SK-N-SH (cell line): ENCODE measurements around the gene UQCRHL. TPM values are rescaled to one million over a fixed set of nuclear protein-coding genes. Genes with fewer than 3 reads are reported as not detected.

Source experiments
- CTCF ChIA-PET: fragments of 300-600, 350-600 bp; formaldehyde crosslinking; extraction: SDS; loops from one replicate; lab custom pipeline; 2021; lab: Yijun Ruan, JAX
- POLR2A ChIA-PET: fragments of 350-600 bp; sonication (Branson Sonifier 250); formaldehyde crosslinking; extraction: SDS; loops from one replicate; lab custom pipeline; 2020; ENCODE audit warnings: antibody characterized with exemption, inconsistent platforms; lab: Yijun Ruan, JAX
- DNase-seq: peaks from one replicate; pipeline ENCODE4 v3.0.0; 2012
- H2AFZ ChIP-seq: fragments of 200-600 bp; sonication (generic); 2 replicates; pipeline ENCODE4 v1.8.1; 2016; ENCODE audit warnings: antibody characterized with exemption, mild to moderate bottlenecking, low read depth
- H3F3A ChIP-seq: fragments of 200-600 bp; sonication (generic); replicated peaks from 2 replicates; pipeline ENCODE3; 2016; ENCODE audit warnings: antibody characterized with exemption, mild to moderate bottlenecking; ENCODE audit not compliant: insufficient read depth
- H3K27ac ChIP-seq, 2 experiments: fragments of 200-500 bp in 1 of 2; fragments of 200-600 bp in 1 of 2; sonication (Bioruptor generic) in 1 of 2; sonication (generic), shearing (Covaris generic) in 1 of 2; 2 replicates each; pipeline versions ENCODE4 v1.5.1 to v1.6.1; 2014 to 2016; ENCODE audit warnings: low read depth in 2 of 2, inconsistent platforms in 1 of 2, low read length in 1 of 2, mild to moderate bottlenecking in 1 of 2, mixed read lengths in 1 of 2
- H3K27me3 ChIP-seq: fragments of 200-600 bp; sonication (generic), shearing (Covaris generic); 2 replicates; pipeline ENCODE4 v1.6.1; 2016; ENCODE audit warnings: mixed run types; ENCODE audit not compliant: insufficient read depth
- H3K36me3 ChIP-seq, 2 experiments: fragments of 200-500 bp in 1 of 2; fragments of 200-600 bp in 1 of 2; sonication (Bioruptor generic) in 1 of 2; sonication (generic) in 1 of 2; replicated peaks in 1 of 2; 2 replicates each; pipeline versions ENCODE3 to v1.5.1; 2014 to 2016; ENCODE audit warnings: low read length in 1 of 2, mild to moderate bottlenecking in 1 of 2; ENCODE audit not compliant: insufficient read depth in 2 of 2, control insufficient read depth in 1 of 2
- H3K4me1 ChIP-seq, 2 experiments: fragments of 200-500 bp in 1 of 2; fragments of 200-600 bp in 1 of 2; sonication (Bioruptor generic) in 1 of 2; sonication (generic), shearing (Covaris generic) in 1 of 2; 2 replicates each; pipeline versions ENCODE4 v1.5.1 to v1.6.1; 2014 to 2016; ENCODE audit warnings: low read depth in 1 of 2, low read length in 1 of 2, mixed run types in 1 of 2; ENCODE audit not compliant: insufficient read depth in 2 of 2, control insufficient read depth in 1 of 2
- H3K4me2 ChIP-seq: fragments of 200-600 bp; sonication (generic), shearing (Covaris generic); 2 replicates; pipeline ENCODE4 v1.6.1; 2017; ENCODE audit warnings: mixed run types
- H3K4me3 ChIP-seq, 2 experiments: fragments of 200-500 bp in 1 of 2; fragments of 200-600 bp in 1 of 2; sonication (Bioruptor generic) in 1 of 2; sonication (generic), shearing (Covaris generic) in 1 of 2; 2 replicates each; pipeline versions ENCODE4 v1.5.1 to v1.8.1; 2014 to 2016; ENCODE audit warnings: low read depth in 2 of 2, inconsistent platforms in 1 of 2, low read length in 1 of 2, mild to moderate bottlenecking in 1 of 2, mixed read lengths in 1 of 2, moderate library complexity in 1 of 2
- H3K79me2 ChIP-seq: fragments of 200-600 bp; sonication (generic); 2 replicates; pipeline ENCODE4 v1.8.1; 2017; ENCODE audit warnings: mild to moderate bottlenecking; ENCODE audit not compliant: insufficient read depth
- H3K9ac ChIP-seq: fragments of 200-600 bp; sonication (generic); 2 replicates; pipeline ENCODE4 v1.6.1; 2017; ENCODE audit warnings: mixed run types
- H3K9me2 ChIP-seq: fragments of 200-600 bp; sonication (generic); 2 replicates; pipeline ENCODE4 v1.6.1; 2017; ENCODE audit warnings: mixed run types
- H3K9me3 ChIP-seq: fragments of 200-600 bp; sonication (generic); 2 replicates; pipeline ENCODE4 v1.6.1; 2017; ENCODE audit warnings: mixed run types, mild to moderate bottlenecking, moderate library complexity
- H4K20me1 ChIP-seq: fragments of 200-600 bp; sonication (generic); 2 replicates; pipeline ENCODE4 v1.6.1; 2017; ENCODE audit warnings: mild to moderate bottlenecking, mixed run types; ENCODE audit not compliant: insufficient read depth
- CHD2 ChIP-seq: fragments of 150-350 bp; IDR thresholded peaks from 2 replicates; pipeline ENCODE4 v1.6.1; 2018; ENCODE audit warnings: low read length; ENCODE audit not compliant: partially characterized antibody
- ELF1 ChIP-seq: IDR thresholded peaks from 2 replicates; pipeline ENCODE4 v1.4.0; 2012
- EP300 ChIP-seq, 2 experiments: IDR thresholded peaks; 2 replicates each; pipeline versions ENCODE4 v1.4.0 to v1.6.1; 2012; ENCODE audit warnings: borderline replicate concordance in 1 of 2, low read depth in 1 of 2, low read length in 1 of 2
- EZH2phosphoT487 ChIP-seq: fragments of 200-600 bp; sonication (generic); IDR thresholded peaks from 2 replicates; pipeline ENCODE4 v1.6.1; 2017; ENCODE audit warnings: low read depth, mixed run types, mild to moderate bottlenecking, antibody characterized with exemption, moderate library complexity, borderline replicate concordance
- FOSL2 ChIP-seq: IDR thresholded peaks from 2 replicates; pipeline ENCODE4 v1.4.0; 2012; ENCODE audit warnings: low read depth, mild to moderate bottlenecking, moderate library complexity, borderline replicate concordance
- FOXJ3 ChIP-seq: sonication (generic); formaldehyde crosslinking; IDR thresholded peaks from 2 replicates; pipeline ENCODE4 v1.5.1; 2020; ENCODE audit warnings: mild to moderate bottlenecking, missing genetic modification reagents
- FOXM1 ChIP-seq: IDR thresholded peaks from 2 replicates; pipeline ENCODE4 v1.4.0; 2012; ENCODE audit warnings: low read depth, mild to moderate bottlenecking
- GABPA ChIP-seq: IDR thresholded peaks from 2 replicates; pipeline ENCODE4 v1.4.0; 2012; ENCODE audit warnings: low read depth, mild to moderate bottlenecking
- GATA2 ChIP-seq: sonication (generic); formaldehyde crosslinking; IDR thresholded peaks from 2 replicates; pipeline ENCODE4 v1.5.0; 2020; ENCODE audit warnings: mild to moderate bottlenecking, missing genetic modification reagents
- JUND ChIP-seq: IDR thresholded peaks from 2 replicates; pipeline ENCODE4 v1.4.0; 2012
- MEF2A ChIP-seq: IDR thresholded peaks from 2 replicates; pipeline ENCODE4 v1.4.0; 2012; ENCODE audit warnings: low read depth, borderline replicate concordance
- RAD21 ChIP-seq: IDR thresholded peaks from 2 replicates; pipeline ENCODE4 v1.6.1; 2012; ENCODE audit warnings: mild to moderate bottlenecking, low read length
- RCOR1 ChIP-seq: fragments of 150-350 bp; IDR thresholded peaks from 2 replicates; pipeline ENCODE4 v1.6.1; 2017; ENCODE audit warnings: antibody characterized with exemption, low read length
- RFX5 ChIP-seq: IDR thresholded peaks from 2 replicates; pipeline ENCODE4 v1.6.1; 2012; ENCODE audit warnings: mild to moderate bottlenecking, improper control_type of control experiment, low read length
- RXRA ChIP-seq: IDR thresholded peaks from 2 replicates; pipeline ENCODE4 v1.4.0; 2012; ENCODE audit warnings: low read depth, mild to moderate bottlenecking, borderline replicate concordance
- SIN3A ChIP-seq: IDR thresholded peaks from 2 replicates; pipeline ENCODE4 v1.6.1; 2012; ENCODE audit warnings: low read depth, mild to moderate bottlenecking, low read length, moderate library complexity, borderline replicate concordance
- SMC3 ChIP-seq: IDR thresholded peaks from 2 replicates; pipeline ENCODE4 v1.6.1; 2012; ENCODE audit warnings: low read depth, low read length, improper control_type of control experiment
- TAF1 ChIP-seq: IDR thresholded peaks from 2 replicates; pipeline ENCODE4 v1.6.1; 2012; ENCODE audit warnings: low read depth, mild to moderate bottlenecking, low read length, moderate library complexity, borderline replicate concordance
- TCF12 ChIP-seq: IDR thresholded peaks from 2 replicates; pipeline ENCODE4 v1.4.0; 2012
- WGBS: methylation state at CpG from one replicate; pipeline ENCODE4 v1.1.6; 2017; ENCODE audit warnings: low lambda C conversion rate; 5-methylcytosine and 5-hydroxymethylcytosine counted together
- polyA plus RNA-seq, 3 experiments: library from polyadenylated mRNA; depleted of rRNA; stranded (reverse); fragments of >200 nt; gene quantifications; 2 replicates each; pipeline ENCODE4 v1.2.3, GENCODE V29; 2012
- TF ChIP-seq, protein P1 (sequence below): IDR thresholded peaks from 2 replicates; pipeline ENCODE4; 2012
- TF ChIP-seq, protein P2 (sequence below): fragments of 150-350 bp; IDR thresholded peaks from 2 replicates; pipeline ENCODE4 v1.6.1; 2016; ENCODE audit warnings: mild to moderate bottlenecking, low read depth, low read length
- TF ChIP-seq, protein P3 (sequence below): IDR thresholded peaks from 2 replicates; pipeline ENCODE4 v1.4.0; 2012; ENCODE audit warnings: low read depth, borderline replicate concordance
- TF ChIP-seq, protein P4 (sequence below): IDR thresholded peaks from 2 replicates; pipeline ENCODE4 v1.6.1; 2012; ENCODE audit warnings: mild to moderate bottlenecking, low read depth, low read length, moderate library complexity
- TF ChIP-seq, protein P5 (sequence below): fragments of 200-600 bp; sonication (generic); IDR thresholded peaks from 2 replicates; pipeline ENCODE4 v1.6.1; 2017; ENCODE audit warnings: antibody characterized with exemption, mild to moderate bottlenecking, moderate library complexity
- TF ChIP-seq, protein P6 (sequence below): IDR thresholded peaks from 2 replicates; pipeline ENCODE4 v1.4.0; 2012; ENCODE audit warnings: low read depth

Gene UQCRHL
- polyA plus RNA-seq, 1 of the 3 experiments (the other 2 are of a cell fraction), result 2.8 TPM

DNA sequence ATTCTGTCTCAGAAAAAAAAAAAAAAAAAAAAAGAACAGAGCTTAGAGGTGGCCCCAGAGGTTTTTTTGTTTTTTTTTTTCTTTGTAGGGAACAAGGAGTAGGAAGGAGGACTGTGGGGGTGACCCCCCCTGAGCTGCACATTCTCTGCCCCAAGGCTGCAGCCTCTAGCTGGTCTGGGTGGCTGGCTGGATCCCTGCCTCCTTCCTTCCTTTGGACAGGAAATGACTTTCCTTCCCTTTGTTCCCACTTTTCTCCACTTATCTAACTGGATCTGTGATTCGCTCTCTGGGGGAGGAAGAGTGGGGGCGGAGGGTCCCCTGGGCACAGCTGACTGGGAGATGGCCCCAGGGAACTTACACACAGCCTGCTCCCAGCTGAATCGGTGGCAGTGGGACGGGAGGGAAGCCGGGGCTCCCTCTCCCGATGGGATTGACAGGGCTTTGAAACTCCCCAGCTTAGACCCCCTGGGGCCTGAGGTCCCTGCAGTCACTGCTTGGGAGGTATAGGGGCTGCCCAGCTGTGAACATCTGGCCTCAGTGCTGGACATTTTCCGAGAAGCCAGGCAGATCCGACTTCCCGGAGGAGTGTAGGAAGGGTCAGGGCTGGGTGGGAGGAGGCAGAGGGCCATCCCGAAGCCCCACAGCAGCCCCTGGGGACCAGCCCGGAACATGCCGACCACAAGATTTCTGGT, 46.8 kb downstream of the UQCRHL start:
- Histone ChIP-seq H3F3A (peaks cover 39% of the 10 kb centered on the region), H3K4me1 (peaks cover 28 to 44% of the 10 kb centered on the region in 2 experiments), H3K9me3 (no peaks in the 10 kb centered on the region), H3K36me3 (peaks cover 4 to 8% of the 10 kb centered on the region in 2 experiments), H3K9ac (peak overlapping the region; percentile 97), H3K4me3 (peak overlapping the region; percentile 40 to 82), H3K4me2 (peak overlapping the region; percentile 88), H3K27ac (peak overlapping the region; percentile 70 to 84), H3K79me2 (peaks cover 68% of the 10 kb centered on the region), H3K27me3 (no peaks in the 10 kb centered on the region), H4K20me1 (peaks cover 34% of the 10 kb centered on the region), H3K9me2 (no peaks in the 10 kb centered on the region), H2AFZ (no peak overlapping the region)
- ChIA-PET POLR2A (interaction anchor here (0.7 kb wide), 1 partner anchor 609 kb away, joined by 3 read pairs; no protein-coding TSS in a partner anchor), CTCF (interaction anchor here (0.7 to 4.9 kb wide), 4 partner anchors 31 to 258 kb away, joined by 3 to 18 read pairs (median 4); no protein-coding TSS in a partner anchor)
- WGBS, result 18% methylated on average over 11 of the region's 12 CpGs
- DNase-seq, result peak; percentile 82
- TF ChIP-seq EP300 (IDR thresholded peaks at IDR 0.05; ENCODE audit: borderline replicate concordance in 1 of 2, low read depth in 1 of 2, low read length in 1 of 2), result peak in 1 of 2 experiments; percentile 22; a peak in 1 of 4 replicates
- no peak for TF ChIP-seq GABPA
- TF ChIP-seq MEF2A, result no peak
- no peak for TF ChIP-seq EZH2phosphoT487
- TF ChIP-seq, protein P1, sequence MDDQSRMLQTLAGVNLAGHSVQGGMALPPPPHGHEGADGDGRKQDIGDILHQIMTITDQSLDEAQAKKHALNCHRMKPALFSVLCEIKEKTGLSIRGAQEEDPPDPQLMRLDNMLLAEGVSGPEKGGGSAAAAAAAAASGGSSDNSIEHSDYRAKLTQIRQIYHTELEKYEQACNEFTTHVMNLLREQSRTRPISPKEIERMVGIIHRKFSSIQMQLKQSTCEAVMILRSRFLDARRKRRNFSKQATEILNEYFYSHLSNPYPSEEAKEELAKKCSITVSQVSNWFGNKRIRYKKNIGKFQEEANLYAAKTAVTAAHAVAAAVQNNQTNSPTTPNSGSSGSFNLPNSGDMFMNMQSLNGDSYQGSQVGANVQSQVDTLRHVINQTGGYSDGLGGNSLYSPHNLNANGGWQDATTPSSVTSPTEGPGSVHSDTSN, result 0 out of 2 replicates have a peak, but pooled peaks have one; percentile 12
- TF ChIP-seq, protein P2, sequence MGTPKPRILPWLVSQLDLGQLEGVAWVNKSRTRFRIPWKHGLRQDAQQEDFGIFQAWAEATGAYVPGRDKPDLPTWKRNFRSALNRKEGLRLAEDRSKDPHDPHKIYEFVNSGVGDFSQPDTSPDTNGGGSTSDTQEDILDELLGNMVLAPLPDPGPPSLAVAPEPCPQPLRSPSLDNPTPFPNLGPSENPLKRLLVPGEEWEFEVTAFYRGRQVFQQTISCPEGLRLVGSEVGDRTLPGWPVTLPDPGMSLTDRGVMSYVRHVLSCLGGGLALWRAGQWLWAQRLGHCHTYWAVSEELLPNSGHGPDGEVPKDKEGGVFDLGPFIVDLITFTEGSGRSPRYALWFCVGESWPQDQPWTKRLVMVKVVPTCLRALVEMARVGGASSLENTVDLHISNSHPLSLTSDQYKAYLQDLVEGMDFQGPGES, result no peak
- peak; percentile 50; the same call in 1 of the 2 replicates for TF ChIP-seq SIN3A
- TF ChIP-seq GATA2, result peak; percentile 69
- no peak for TF ChIP-seq RFX5
- no peak for TF ChIP-seq TAF1
- 0 out of 2 replicates have a peak, but pooled peaks have one; percentile 12 for TF ChIP-seq JUND
- TF ChIP-seq TCF12, result peak; percentile 53; the same call in 1 of the 2 replicates
- TF ChIP-seq, protein P3, sequence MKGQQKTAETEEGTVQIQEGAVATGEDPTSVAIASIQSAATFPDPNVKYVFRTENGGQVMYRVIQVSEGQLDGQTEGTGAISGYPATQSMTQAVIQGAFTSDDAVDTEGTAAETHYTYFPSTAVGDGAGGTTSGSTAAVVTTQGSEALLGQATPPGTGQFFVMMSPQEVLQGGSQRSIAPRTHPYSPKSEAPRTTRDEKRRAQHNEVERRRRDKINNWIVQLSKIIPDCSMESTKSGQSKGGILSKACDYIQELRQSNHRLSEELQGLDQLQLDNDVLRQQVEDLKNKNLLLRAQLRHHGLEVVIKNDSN, result no peak
- TF ChIP-seq CHD2, result no peak
- TF ChIP-seq FOXM1, result no peak
- TF ChIP-seq, protein P4, sequence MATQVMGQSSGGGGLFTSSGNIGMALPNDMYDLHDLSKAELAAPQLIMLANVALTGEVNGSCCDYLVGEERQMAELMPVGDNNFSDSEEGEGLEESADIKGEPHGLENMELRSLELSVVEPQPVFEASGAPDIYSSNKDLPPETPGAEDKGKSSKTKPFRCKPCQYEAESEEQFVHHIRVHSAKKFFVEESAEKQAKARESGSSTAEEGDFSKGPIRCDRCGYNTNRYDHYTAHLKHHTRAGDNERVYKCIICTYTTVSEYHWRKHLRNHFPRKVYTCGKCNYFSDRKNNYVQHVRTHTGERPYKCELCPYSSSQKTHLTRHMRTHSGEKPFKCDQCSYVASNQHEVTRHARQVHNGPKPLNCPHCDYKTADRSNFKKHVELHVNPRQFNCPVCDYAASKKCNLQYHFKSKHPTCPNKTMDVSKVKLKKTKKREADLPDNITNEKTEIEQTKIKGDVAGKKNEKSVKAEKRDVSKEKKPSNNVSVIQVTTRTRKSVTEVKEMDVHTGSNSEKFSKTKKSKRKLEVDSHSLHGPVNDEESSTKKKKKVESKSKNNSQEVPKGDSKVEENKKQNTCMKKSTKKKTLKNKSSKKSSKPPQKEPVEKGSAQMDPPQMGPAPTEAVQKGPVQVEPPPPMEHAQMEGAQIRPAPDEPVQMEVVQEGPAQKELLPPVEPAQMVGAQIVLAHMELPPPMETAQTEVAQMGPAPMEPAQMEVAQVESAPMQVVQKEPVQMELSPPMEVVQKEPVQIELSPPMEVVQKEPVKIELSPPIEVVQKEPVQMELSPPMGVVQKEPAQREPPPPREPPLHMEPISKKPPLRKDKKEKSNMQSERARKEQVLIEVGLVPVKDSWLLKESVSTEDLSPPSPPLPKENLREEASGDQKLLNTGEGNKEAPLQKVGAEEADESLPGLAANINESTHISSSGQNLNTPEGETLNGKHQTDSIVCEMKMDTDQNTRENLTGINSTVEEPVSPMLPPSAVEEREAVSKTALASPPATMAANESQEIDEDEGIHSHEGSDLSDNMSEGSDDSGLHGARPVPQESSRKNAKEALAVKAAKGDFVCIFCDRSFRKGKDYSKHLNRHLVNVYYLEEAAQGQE, result peak; percentile 22; the same call in 1 of the 2 replicates
- TF ChIP-seq RAD21, result peak; percentile 34; the same call in 1 of the 2 replicates
- no peak for TF ChIP-seq FOSL2
- TF ChIP-seq, protein P5, sequence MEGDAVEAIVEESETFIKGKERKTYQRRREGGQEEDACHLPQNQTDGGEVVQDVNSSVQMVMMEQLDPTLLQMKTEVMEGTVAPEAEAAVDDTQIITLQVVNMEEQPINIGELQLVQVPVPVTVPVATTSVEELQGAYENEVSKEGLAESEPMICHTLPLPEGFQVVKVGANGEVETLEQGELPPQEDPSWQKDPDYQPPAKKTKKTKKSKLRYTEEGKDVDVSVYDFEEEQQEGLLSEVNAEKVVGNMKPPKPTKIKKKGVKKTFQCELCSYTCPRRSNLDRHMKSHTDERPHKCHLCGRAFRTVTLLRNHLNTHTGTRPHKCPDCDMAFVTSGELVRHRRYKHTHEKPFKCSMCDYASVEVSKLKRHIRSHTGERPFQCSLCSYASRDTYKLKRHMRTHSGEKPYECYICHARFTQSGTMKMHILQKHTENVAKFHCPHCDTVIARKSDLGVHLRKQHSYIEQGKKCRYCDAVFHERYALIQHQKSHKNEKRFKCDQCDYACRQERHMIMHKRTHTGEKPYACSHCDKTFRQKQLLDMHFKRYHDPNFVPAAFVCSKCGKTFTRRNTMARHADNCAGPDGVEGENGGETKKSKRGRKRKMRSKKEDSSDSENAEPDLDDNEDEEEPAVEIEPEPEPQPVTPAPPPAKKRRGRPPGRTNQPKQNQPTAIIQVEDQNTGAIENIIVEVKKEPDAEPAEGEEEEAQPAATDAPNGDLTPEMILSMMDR, result no peak
- no peak for TF ChIP-seq ELF1
- TF ChIP-seq RCOR1, result 0 out of 2 replicates have a peak, but pooled peaks have one; percentile 12
- TF ChIP-seq RXRA, result no peak
- TF ChIP-seq, protein P6, sequence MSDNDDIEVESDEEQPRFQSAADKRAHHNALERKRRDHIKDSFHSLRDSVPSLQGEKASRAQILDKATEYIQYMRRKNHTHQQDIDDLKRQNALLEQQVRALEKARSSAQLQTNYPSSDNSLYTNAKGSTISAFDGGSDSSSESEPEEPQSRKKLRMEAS, result no peak
- no peak for TF ChIP-seq SMC3
- TF ChIP-seq FOXJ3, result no peak
